HG03159 (cell line): Measurements from ENCODE around the gene AKAP10.
"Not testable (repeated sequence)": the region's sequence is repeated elsewhere in the genome, so short reads cannot be mapped to it uniquely, and the experiment has no call there.

Experiments used
- ATAC-seq: cut with Tn5 transposase; IDR thresholded peaks from one replicate; pipeline ENCODE4 v1.9.1; 2021; ENCODE audit warnings: mild to moderate bottlenecking, moderate library complexity; ENCODE audit not compliant: unreplicated experiment

The AKAP10 gene

GRCh38 chr17:19935169-19935568 lies 42.5 kb downstream of the AKAP10 start:
- ATAC-seq: no peak

GRCh38 chr17:19933628-19934027 lies 44.0 kb downstream of the AKAP10 start:
- no peak for ATAC-seq

DNA sequence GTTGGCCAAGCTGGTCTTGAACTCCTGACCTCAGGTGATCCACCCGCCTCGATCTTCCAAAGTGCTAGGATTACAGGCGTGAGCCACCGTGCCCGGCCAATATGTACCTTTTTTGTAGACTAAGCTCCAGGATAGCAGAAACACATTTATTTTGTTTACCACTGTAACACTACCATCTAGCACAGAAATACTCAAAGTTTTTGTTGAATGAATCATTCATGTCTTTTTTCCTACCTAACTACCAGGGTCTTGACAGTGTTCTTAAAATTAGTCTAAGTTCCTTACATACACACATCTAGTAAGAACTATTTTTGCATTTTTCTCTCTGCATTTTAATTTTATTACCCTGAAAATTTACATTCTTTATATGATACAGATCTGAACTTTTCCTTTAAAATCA lies 44.4 kb downstream of the AKAP10 start:
- ATAC-seq: no peak

- ATAC-seq: no peak
Observed at GRCh38 chr17:19928299-19928698, 49.3 kb downstream of the AKAP10 start.

DNA sequence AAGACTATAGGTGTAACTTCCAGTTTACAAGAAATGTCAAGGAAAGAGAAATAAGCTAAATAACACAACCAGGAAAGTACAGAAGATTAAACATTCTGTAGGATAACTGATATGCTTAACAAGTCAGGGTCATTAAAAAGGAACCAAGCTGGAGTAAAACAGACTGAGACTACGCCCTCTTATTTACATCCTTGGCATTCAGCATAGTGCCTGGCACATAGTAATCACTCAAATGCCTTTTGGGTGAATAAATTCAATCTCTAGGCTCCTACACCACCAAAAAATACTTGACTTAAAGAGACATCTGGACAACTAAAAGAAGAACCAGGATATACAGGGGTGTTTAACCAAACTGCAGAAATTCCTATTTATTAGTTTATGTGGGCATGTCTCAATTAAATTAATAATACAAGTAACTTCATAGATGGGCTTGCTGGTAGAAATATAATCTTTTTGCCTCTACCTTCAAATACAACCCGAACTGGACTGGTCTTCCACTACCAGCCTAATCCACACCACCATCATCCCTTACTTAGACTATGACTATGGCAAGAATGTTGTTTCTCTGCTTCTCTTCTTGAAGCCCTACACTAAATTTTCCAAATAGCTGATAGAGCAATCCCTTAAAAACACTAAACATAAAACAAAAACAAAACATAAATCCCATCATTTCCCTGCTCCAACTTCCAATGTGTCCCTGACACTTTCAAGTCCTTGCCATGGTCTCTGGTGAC lies 62.2 kb downstream of the AKAP10 start:
- no peak for ATAC-seq

- no peak for ATAC-seq
Observed at GRCh38 chr17:19911033-19911432, 66.6 kb downstream of the AKAP10 start.

GRCh38 chr17:19909139-19909538 lies 68.5 kb downstream of the AKAP10 start:
- ATAC-seq: no peak

GRCh38 chr17:19905502-19905901 lies 72.1 kb downstream of the AKAP10 start:
- no peak for ATAC-seq

DNA sequence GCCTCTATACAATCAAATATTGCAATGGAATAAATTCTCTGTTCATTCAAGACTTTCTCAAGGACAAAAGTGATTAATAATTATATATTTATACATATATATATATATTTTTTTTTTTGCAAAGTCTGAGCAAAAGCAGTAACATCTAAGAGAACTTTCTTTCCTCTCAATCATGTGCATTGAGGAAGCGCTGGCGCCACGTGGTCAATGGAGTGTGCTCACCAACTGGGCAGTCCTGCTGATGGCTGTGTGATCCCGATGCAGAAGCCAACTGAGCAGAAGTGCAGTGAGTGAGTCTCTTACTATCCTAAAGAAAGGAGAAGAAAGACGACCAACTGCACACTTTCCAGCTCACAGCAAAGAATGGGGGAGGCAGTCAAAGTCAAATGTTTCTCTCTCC lies 72.7 kb downstream of the AKAP10 start:
- ATAC-seq: no peak

GRCh38 chr17:19904412-19904811 lies 73.2 kb downstream of the AKAP10 start:
- ATAC-seq: no peak

- no peak for ATAC-seq
Observed at GRCh38 chr17:19900809-19901208, 76.8 kb downstream of the AKAP10 start.

DNA sequence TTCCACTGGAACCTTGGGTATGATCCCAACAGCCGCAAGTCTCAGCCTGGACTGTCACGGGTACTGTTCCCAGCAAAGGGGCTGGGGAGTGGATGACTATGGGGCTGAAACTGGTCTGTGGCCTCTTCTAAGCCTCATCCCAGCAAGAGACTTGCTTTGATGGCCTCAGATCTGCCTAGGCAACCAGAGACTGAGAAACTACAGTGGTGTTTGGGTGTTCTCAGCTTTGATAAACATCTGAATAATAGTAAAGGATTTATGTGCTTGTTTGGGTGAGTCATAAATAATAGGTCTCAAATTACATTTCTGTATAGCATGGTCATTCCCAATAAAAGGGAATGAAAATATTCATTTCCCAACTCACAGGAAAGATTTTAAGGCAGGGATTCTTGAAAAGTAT lies 79.7 kb downstream of the AKAP10 start:
- no peak for ATAC-seq

GRCh38 chr17:19897090-19897837 lies 80.4 kb downstream of the AKAP10 start:
- ATAC-seq: no peak

- no peak for ATAC-seq
Observed at GRCh38 chr17:19896679-19897078, 80.9 kb downstream of the AKAP10 start.

DNA sequence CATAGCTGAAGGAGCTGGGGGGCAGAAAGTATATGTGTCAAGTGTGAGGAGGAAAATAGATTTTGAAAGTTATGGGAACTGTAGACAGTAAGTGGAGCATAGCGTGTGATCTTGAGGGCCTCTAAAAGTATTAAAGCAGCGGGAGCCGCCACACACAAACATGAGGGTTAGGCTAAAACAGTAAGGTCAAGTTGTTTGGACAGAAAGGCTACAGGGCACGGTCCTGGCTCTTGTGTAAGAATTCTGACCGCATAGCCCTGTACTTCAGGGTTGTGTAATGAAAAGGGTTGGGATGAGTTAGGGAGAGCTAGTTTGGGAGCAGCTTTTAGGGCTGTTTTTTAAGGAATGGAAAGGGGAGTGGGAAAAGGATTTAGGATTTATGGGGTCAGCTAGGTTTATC lies 87.1 kb downstream of the AKAP10 start:
- ATAC-seq: not testable (repeated sequence)

DNA sequence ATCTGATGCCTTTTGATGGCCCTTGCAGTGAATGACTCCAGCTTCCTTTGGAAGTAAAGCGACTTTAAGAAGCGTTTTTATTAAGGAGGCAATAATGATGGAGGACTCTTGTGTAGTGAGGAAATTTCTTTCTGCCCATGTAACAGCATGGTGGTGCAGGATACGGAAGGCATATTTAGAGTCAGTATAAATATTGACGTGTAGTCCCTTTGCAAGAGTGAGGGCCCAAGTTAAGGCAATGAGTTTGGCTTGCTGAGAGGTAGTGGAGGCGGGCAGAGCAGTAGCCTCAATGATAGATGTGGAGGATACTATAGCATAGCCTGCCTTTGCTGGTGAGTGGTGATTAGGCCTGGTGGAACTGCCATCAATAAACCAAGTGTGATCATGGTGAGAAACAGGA lies 87.6 kb downstream of the AKAP10 start:
- not testable (repeated sequence) for ATAC-seq

- ATAC-seq: no peak
Observed at GRCh38 chr17:19886116-19886515, 91.5 kb downstream of the AKAP10 start.

DNA sequence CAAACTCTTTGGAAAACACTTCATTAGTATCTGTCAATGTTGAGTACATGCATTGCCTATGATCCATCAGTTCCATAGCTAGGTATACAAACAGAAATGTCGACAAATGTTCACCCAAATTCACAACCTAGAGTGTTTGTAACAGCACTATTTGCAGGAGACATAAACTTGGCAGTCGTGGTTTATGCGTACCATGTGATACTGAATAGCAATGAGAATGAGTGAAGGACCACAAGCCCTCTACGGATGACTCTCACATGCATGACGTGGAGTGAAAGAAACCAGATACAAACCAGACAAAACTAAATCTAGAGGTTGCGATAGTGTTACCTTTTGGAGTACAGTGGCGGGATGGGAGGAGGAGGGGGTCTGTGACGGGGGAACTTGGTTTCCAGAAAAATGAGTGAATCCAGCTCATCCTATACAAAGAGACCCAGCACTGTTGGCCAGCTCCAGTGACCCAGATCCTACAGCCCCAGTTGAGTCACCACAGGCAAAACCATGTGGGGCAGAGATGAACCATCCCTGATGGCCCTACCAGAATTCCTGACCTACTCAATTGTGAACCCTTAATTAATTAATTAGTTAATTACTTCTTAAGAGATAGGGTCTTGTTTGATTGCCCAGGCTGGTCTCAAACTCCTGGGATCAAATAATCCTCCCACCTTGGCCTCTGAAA lies 94.0 kb downstream of the AKAP10 start:
- ATAC-seq: no peak

DNA sequence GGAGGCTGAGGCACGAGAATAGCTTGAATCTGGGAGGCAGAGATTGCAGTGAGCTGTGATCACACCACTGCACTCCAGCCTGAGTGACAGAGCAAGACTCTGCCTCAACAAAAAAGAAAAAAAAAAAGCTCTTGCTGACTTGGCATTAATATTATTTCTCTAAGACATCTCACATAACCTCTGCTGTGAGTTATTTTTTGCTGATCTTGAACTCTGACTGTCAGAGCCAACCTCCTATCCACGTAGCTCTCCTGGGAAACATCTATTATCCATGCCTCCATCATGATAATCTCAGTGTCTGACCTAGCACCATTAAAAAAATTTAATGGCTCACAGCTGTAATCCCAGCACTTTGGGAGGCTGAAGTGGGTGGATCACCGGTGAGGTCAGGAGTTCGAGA lies 97.2 kb downstream of the AKAP10 start:
- ATAC-seq: no peak

DNA sequence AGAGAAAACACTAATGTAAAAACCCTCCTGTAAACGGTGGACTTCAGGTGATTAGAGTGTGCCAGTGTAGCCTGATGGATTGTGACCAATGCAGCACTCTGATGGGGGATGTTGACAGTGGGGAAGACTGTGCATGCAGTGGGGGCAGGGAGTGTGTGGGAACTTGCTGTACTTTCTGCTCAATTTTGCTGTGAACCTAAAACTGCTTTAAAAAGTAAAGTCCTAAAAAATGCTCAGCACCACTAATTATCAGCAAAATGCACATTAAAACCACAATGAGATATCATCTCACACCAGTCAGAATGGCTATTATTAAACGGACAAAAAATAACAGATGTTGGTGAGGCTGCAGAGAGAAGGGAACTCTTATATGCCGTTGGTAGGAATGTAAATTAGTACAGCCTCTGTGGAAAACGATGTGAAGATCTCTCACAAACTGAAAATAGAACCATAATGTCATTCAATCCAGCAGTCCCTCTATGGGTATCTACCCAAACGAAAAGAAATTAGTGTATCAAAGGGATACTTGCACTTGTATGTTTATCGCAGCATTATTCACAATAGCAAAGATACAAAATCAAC lies 100.2 kb downstream of the AKAP10 start:
- ATAC-seq: no peak

- no peak for ATAC-seq
Observed at GRCh38 chr17:19876529-19877161, 101.0 kb downstream of the AKAP10 start.
